Fibroblast of the aortic adventitia (primary cell): ENCODE results near the gene ACTL8. TPM values are rescaled to one million over a fixed set of nuclear protein-coding genes. Genes with fewer than 3 reads are reported as not detected.

Source experiments
- DNase-seq: peaks from one replicate; pipeline ENCODE4 v3.0.0-alpha.2; 2010; ENCODE audit warnings: low read depth
- H3K4me3 ChIP-seq: 2 replicates; pipeline ENCODE4 v1.5.1; 2011; ENCODE audit warnings: low read depth, mild to moderate bottlenecking, control low read depth, low read length, moderate library complexity
- total RNA-seq: library from RNA; depleted of rRNA; stranded (reverse); fragments of >200 nt; gene quantifications from 2 replicates; pipeline ENCODE4 v1.2.3, GENCODE V29; 2012; ENCODE audit warnings: low replicate concordance
- TF ChIP-seq, protein P1 (sequence below): IDR thresholded peaks from 2 replicates; pipeline ENCODE4 v1.5.1; 2011; ENCODE audit warnings: mild to moderate bottlenecking, low read length, control low read depth, inconsistent platforms; ENCODE audit not compliant: insufficient read depth

Gene ACTL8
- total RNA-seq, 1 donor, result not detected

DNA sequence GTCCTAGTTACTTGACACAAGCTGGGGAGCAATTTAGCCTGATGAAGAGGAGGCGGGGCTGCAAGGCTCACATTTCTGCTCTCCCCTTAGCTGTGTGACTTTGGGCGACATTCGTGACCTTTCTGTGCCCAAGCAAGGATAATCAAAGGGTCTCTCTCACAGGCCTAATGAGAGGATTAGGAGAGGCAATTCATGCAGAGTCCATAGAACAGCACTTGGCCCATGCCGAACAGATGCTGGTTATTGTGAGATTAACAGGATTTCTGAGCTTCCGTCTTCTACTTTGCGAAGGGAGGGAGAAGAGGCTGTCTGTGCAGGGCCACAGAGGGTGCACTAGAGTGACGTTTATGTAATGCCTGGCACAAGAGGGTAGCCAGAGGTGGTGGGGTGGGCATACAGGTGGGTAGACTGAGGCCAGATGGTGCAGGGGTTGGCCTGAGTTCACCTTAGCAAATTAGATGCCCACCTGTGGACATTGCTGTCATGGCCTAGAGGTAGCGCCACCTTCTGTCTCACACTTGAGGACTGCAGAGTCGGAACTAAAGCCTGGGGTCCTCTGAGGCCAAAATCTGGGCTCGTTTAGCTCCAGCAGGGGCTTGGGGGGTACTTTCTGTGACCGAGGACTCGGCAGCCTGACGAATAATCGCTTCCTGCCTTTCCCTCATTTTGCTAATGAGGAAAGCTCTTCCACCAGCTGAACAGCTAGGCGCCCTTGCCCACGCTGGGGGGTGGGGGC is 18.6 kb downstream of the ACTL8 start:
- no peak for DNase-seq
- TF ChIP-seq, protein P1, sequence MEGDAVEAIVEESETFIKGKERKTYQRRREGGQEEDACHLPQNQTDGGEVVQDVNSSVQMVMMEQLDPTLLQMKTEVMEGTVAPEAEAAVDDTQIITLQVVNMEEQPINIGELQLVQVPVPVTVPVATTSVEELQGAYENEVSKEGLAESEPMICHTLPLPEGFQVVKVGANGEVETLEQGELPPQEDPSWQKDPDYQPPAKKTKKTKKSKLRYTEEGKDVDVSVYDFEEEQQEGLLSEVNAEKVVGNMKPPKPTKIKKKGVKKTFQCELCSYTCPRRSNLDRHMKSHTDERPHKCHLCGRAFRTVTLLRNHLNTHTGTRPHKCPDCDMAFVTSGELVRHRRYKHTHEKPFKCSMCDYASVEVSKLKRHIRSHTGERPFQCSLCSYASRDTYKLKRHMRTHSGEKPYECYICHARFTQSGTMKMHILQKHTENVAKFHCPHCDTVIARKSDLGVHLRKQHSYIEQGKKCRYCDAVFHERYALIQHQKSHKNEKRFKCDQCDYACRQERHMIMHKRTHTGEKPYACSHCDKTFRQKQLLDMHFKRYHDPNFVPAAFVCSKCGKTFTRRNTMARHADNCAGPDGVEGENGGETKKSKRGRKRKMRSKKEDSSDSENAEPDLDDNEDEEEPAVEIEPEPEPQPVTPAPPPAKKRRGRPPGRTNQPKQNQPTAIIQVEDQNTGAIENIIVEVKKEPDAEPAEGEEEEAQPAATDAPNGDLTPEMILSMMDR, result no peak
- H3K4me3 ChIP-seq, result no peak overlapping the region

DNA sequence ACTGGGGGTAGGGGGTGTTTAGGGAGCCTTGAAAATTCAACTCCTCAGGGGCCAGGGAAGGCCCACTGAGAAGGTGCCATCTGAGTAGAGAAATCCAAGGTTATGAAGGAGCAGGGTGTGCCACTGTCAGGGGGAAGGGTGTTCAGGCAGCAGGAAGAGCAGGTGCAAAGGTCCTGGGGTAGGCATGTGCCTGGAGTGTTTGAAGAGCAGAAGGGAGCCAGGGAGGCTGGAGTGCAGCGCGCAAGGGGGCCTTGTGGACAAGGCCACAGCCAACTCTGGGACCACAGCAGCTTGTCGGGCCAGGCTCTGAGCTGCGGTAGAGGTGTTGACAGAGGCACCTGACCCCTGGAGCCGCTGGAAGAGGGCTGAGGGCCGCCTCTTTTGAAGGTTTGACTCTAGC is 19.3 kb downstream of the ACTL8 start:
- no peak overlapping the region for H3K4me3 ChIP-seq
- DNase-seq, result no peak
- TF ChIP-seq, protein P1, result no peak

DNA sequence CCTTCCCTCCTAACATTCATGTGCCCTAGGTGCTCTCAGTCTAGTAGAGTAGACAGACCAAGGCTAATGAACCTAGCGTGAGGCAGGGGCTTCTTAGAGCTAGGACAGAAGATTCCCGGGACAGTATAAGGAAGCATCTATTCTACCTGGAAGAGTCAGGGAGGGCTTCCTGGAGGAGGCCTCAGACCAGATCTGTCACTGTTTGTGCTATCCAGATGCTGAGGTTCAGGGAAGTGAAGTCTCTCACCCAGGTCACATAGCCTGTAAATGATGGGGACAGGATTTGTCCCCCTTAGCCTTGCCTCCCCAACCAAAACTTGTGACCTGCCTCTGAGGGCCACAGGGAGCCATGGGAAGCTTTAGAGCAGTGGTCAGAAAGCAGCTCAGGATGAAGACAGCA is 20.7 kb downstream of the ACTL8 start:
- TF ChIP-seq, protein P1, result no peak
- H3K4me3 ChIP-seq, result no peak overlapping the region
- DNase-seq, result no peak

DNA sequence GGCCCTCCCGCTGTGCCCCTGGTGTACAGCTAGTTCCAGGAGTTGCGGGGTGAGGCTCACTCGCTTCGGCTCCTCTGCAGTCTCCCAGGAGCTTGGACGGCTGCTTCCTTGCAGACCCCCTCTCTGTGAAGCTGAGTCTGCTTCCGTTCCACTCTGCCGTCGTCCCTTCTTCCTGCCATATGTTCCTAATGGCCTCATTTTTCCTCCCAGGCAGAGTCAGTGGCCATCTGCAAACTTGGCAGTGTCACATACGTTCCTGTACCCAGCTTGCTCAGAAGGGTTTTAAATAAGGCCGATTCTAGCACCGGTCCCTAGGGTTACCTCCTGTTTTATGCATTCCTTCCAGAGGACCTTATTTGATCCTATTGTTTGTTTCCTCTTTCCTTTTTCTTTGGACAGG is 21.3 kb downstream of the ACTL8 start:
- TF ChIP-seq, protein P1, result no peak
- no peak overlapping the region for H3K4me3 ChIP-seq
- DNase-seq, result no peak

DNA sequence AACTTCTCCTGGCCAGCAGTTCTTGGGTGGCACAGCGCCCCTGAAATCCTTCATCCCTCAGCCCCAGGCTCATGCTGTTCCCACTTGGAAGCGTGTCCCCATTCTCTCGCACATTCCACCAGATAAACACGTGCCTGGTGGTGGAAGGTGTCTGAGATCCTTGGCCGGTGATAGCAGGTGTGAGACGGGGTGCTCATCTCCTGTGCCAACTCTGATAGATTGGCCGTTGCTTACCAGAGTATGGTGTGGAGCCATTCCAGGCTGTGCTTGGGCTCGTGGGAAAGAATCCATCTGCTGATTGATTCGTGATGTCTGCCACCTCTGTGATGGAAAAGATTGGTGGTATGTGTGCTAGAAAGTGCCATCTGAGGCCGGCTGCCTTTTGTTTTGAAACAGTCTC is 22.2 kb downstream of the ACTL8 start:
- TF ChIP-seq, protein P1, result no peak
- DNase-seq, result no peak
- no peak overlapping the region for H3K4me3 ChIP-seq

DNA sequence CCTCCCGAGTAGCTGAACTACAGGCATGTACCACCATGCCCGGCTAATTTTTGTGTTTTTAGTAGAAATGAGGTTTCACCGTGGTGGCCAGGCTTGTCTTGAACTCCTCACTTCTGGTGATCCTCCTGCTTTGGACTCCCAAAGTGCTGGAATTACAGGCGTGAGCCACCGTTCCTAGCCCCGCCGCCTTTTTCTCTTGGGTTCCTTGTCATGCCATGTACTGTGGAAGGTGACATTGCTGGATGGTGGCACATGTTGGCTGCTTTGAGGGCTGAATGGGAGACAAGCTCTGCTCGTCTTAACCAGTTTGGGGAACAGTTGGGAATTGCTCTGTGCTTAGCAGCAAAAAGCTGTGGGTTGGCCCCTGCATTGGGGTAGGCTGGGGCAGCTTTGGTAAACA is 22.7 kb downstream of the ACTL8 start:
- TF ChIP-seq, protein P1, result no peak
- no peak overlapping the region for H3K4me3 ChIP-seq

DNA sequence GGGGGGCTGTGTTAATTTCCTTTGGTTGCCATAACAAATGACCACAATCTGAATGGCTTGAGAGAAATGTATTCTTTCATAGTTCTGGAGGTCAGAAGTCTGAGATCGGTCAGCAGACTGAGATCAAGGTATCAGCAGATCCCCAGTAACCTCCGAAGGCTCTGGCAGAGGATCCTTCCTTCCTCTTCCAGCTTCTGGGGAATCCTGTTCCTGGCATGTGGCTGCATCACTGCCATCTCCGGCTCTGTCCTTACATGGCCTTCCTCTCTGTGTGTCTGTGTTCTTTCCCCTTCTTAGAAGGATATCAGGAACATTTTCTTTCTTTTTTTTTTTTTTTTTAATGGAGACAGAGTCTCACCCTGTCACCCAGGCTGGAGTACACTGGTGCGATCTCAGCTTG is 25.8 kb downstream of the ACTL8 start:
- TF ChIP-seq, protein P1, result no peak
- H3K4me3 ChIP-seq, result no peak overlapping the region
- DNase-seq, result no peak

More for the DNA sequence above, 22.7 kb downstream of the ACTL8 start:
- DNase-seq, result no peak
